ENCODE data around the gene RPL38.

DNA sequence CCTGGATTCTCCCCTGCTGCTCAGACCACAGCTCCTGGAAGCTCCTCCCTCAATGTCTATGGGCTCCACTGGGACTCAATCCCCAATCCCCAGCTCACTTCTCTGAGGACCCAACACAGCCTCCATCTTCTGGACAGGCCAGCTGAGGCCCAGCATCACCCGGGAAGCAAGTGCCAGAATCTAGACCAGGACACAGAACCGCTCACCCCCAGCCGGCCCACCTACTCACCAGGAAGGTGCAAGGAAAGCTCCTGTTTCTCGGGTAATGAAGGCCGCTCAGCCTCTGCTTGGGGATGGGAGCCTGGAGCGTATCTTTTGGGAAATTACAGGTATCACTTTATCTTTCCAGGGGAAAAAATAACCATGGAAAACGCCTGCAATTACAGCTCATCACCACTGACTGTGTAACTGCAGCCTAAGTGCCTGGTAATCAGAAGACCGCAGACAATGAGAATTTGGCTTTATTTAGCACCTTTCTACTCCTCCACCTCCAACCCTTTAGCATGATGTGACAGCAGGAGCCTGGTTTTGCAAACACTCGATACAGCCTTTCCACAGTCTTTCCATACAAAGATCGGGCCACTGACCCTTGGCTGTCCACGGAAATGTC is 49.6 kb upstream of the RPL38 start:
- TF ChIP-seq, protein P1, sequence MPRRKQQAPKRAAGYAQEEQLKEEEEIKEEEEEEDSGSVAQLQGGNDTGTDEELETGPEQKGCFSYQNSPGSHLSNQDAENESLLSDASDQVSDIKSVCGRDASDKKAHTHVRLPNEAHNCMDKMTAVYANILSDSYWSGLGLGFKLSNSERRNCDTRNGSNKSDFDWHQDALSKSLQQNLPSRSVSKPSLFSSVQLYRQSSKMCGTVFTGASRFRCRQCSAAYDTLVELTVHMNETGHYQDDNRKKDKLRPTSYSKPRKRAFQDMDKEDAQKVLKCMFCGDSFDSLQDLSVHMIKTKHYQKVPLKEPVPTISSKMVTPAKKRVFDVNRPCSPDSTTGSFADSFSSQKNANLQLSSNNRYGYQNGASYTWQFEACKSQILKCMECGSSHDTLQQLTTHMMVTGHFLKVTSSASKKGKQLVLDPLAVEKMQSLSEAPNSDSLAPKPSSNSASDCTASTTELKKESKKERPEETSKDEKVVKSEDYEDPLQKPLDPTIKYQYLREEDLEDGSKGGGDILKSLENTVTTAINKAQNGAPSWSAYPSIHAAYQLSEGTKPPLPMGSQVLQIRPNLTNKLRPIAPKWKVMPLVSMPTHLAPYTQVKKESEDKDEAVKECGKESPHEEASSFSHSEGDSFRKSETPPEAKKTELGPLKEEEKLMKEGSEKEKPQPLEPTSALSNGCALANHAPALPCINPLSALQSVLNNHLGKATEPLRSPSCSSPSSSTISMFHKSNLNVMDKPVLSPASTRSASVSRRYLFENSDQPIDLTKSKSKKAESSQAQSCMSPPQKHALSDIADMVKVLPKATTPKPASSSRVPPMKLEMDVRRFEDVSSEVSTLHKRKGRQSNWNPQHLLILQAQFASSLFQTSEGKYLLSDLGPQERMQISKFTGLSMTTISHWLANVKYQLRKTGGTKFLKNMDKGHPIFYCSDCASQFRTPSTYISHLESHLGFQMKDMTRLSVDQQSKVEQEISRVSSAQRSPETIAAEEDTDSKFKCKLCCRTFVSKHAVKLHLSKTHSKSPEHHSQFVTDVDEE (CRISPR knock-in tag; IDR thresholded peaks at IDR 0.05), result no peak
- TF ChIP-seq ARNTL (CRISPR knock-in tag; IDR thresholded peaks at IDR 0.05; ENCODE audit: borderline replicate concordance, low read depth), result no peak
- TF ChIP-seq ZNF8 (CRISPR knock-in tag; IDR thresholded peaks at IDR 0.05), result no peak
- TF ChIP-seq BACH2 (CRISPR knock-in tag; IDR thresholded peaks at IDR 0.05; ENCODE audit: borderline replicate concordance), result no peak
- TF ChIP-seq, protein P2, sequence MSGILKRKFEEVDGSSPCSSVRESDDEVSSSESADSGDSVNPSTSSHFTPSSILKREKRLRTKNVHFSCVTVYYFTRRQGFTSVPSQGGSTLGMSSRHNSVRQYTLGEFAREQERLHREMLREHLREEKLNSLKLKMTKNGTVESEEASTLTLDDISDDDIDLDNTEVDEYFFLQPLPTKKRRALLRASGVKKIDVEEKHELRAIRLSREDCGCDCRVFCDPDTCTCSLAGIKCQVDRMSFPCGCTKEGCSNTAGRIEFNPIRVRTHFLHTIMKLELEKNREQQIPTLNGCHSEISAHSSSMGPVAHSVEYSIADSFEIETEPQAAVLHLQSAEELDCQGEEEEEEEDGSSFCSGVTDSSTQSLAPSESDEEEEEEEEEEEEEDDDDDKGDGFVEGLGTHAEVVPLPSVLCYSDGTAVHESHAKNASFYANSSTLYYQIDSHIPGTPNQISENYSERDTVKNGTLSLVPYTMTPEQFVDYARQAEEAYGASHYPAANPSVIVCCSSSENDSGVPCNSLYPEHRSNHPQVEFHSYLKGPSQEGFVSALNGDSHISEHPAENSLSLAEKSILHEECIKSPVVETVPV (CRISPR knock-in tag; IDR thresholded peaks at IDR 0.05), result no peak
- no peak for TF ChIP-seq ZFP30 (CRISPR knock-in tag; IDR thresholded peaks at IDR 0.05)
- TF ChIP-seq ZFP3 (CRISPR knock-in tag; IDR thresholded peaks at IDR 0.05), result no peak
- no peak for TF ChIP-seq GLIS3 (CRISPR knock-in tag; IDR thresholded peaks at IDR 0.05)
- no peak for TF ChIP-seq ZC3H10 (CRISPR knock-in tag; IDR thresholded peaks at IDR 0.05)
- TF ChIP-seq ZNF70 (CRISPR knock-in tag; IDR thresholded peaks at IDR 0.05), result no peak
- TF ChIP-seq, protein P3, sequence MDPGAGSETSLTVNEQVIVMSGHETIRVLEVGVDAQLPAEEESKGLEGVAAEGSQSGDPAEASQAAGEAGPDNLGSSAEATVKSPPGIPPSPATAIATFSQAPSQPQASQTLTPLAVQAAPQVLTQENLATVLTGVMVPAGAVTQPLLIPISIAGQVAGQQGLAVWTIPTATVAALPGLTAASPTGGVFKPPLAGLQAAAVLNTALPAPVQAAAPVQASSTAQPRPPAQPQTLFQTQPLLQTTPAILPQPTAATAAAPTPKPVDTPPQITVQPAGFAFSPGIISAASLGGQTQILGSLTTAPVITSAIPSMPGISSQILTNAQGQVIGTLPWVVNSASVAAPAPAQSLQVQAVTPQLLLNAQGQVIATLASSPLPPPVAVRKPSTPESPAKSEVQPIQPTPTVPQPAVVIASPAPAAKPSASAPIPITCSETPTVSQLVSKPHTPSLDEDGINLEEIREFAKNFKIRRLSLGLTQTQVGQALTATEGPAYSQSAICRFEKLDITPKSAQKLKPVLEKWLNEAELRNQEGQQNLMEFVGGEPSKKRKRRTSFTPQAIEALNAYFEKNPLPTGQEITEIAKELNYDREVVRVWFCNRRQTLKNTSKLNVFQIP (CRISPR knock-in tag; IDR thresholded peaks at IDR 0.05; ENCODE audit: borderline replicate concordance, low read depth), result no peak
- TF ChIP-seq CSDC2 (CRISPR knock-in tag; IDR thresholded peaks at IDR 0.05), result no peak

Measured in SK-N-SH treated with all-trans-retinoic acid at 6 μM for 48 hours (cell line).